Endothelial cell of umbilical vein (primary cell): ENCODE results near the gene CTRB2. TPM values are rescaled to one million over a fixed set of nuclear protein-coding genes. Genes with fewer than 3 reads are reported as not detected.

ENCODE experiments used
- BruUV-seq: library from RNA; stranded (reverse); fragments of 400-500 nt; replicated peaks from 2 replicates; lab custom pipeline; 2021; lab: Mats Ljungman, UMichigan
- CTCF ChIA-PET: fragments of 300-600, 350-600 bp; sonication (Branson Sonifier 250); formaldehyde crosslinking; loops from one replicate; lab custom pipeline; 2021; ENCODE audit warnings: antibody characterized with exemption, inconsistent platforms; lab: Charles Lee
- POLR2A ChIA-PET: fragments of 300-600, 350-600 bp; sonication (Branson Sonifier 250); formaldehyde crosslinking; loops from one replicate; lab custom pipeline; 2021; ENCODE audit warnings: antibody characterized with exemption, inconsistent platforms; lab: Charles Lee
- DNase-seq: peaks from one replicate; pipeline ENCODE4 v3.0.0-alpha.2; 2011; ENCODE audit warnings: low read depth, low spot score
- FAIRE-seq: peaks from 2 replicates; lab custom pipeline; 2011; peaks lifted over from hg19 to GRCh38; lab: Jason Lieb, UNC
- H2AFZ ChIP-seq: 2 replicates; pipeline ENCODE4 v1.6.0; 2012; ENCODE audit warnings: low read depth, low read length, control low read depth, inconsistent platforms
- H3K27ac ChIP-seq: 2 replicates; pipeline ENCODE4 v1.5.1; 2011; ENCODE audit warnings: low read depth, mild to moderate bottlenecking, control low read depth, low read length, moderate library complexity; ENCODE audit not compliant: insufficient read depth
- H3K27me3 ChIP-seq, 2 experiments: 2 replicates each; pipeline versions ENCODE4 v1.6.0 to v1.6.1; 2011; ENCODE audit warnings: low read length in 2 of 2, mixed read lengths in 1 of 2; ENCODE audit not compliant: control insufficient read depth in 2 of 2, insufficient read depth in 2 of 2
- H3K36me3 ChIP-seq, 2 experiments: 2 replicates in 1 of 2; 3 replicates in 1 of 2; pipeline ENCODE4 v1.5.1; 2011; ENCODE audit warnings: low read length in 2 of 2, mild to moderate bottlenecking in 1 of 2, moderate library complexity in 1 of 2; ENCODE audit not compliant: control insufficient read depth in 2 of 2, insufficient read depth in 2 of 2; ENCODE audit errors: extremely low read depth in 1 of 2
- H3K4me1 ChIP-seq: 3 replicates; pipeline ENCODE4 v1.5.1; 2011; ENCODE audit warnings: mild to moderate bottlenecking, low read length; ENCODE audit not compliant: control insufficient read depth, insufficient read depth; ENCODE audit errors: extremely low read depth
- H3K4me2 ChIP-seq: 2 replicates; pipeline ENCODE4 v1.6.1; 2011; ENCODE audit warnings: low read length, control low read depth, mixed read lengths; ENCODE audit not compliant: insufficient read depth
- H3K4me3 ChIP-seq, 3 experiments: fragments of 200-600 bp in 1 of 3; sonication (generic), shearing (Covaris generic) in 1 of 3; replicated peaks in 1 of 3; 2 replicates each; pipeline ENCODE4 v1.5.1; 2011 to 2016; ENCODE audit warnings: control low read depth in 3 of 3, low read length in 3 of 3, mild to moderate bottlenecking in 2 of 3, inconsistent platforms in 1 of 3, low read depth in 1 of 3, moderate library complexity in 1 of 3; ENCODE audit not compliant: insufficient read depth in 1 of 3
- H3K79me2 ChIP-seq: 2 replicates; pipeline ENCODE4 v1.6.0; 2012; ENCODE audit warnings: low read length, inconsistent platforms; ENCODE audit not compliant: control insufficient read depth, insufficient read depth
- H3K9ac ChIP-seq: replicated peaks from 2 replicates; pipeline ENCODE3; 2011; ENCODE audit warnings: low read length, control low read depth; ENCODE audit not compliant: insufficient read depth; ENCODE audit errors: extremely low read depth
- H3K9me1 ChIP-seq: replicated peaks from 3 replicates; pipeline ENCODE4 v1.6.0; 2011; ENCODE audit warnings: mild to moderate bottlenecking, low read length; ENCODE audit not compliant: control insufficient read depth, insufficient read depth; ENCODE audit errors: extremely low read depth
- H3K9me3 ChIP-seq: replicated peaks from 2 replicates; pipeline ENCODE4 v1.5.1; 2012; ENCODE audit warnings: low read length, inconsistent platforms; ENCODE audit not compliant: control insufficient read depth, insufficient read depth
- H4K20me1 ChIP-seq: replicated peaks from 2 replicates; pipeline ENCODE3; 2011; ENCODE audit warnings: mild to moderate bottlenecking, low read length; ENCODE audit not compliant: control insufficient read depth, insufficient read depth; ENCODE audit errors: extremely low read depth
- CTCF ChIP-seq, 2 donors: IDR thresholded peaks; 1 replicate in 1 of 2; 2 replicates in 1 of 2; pipeline ENCODE4 v1.5.1; 2011; ENCODE audit warnings: low read length in 2 of 2, mild to moderate bottlenecking in 2 of 2, moderate library complexity in 2 of 2, control low read depth in 1 of 2, inconsistent platforms in 1 of 2, low read depth in 1 of 2; ENCODE audit not compliant: insufficient read depth in 1 of 2; ENCODE audit errors: extremely low read depth in 1 of 2
- EZH2 ChIP-seq: IDR thresholded peaks from 2 replicates; pipeline ENCODE4 v1.6.1; 2012; ENCODE audit warnings: borderline replicate concordance, low read depth, mild to moderate bottlenecking, moderate library complexity, low read length, inconsistent platforms; ENCODE audit not compliant: severe bottlenecking
- FOS ChIP-seq: IDR thresholded peaks from 2 replicates; pipeline ENCODE4 v1.6.1; 2011; ENCODE audit warnings: mild to moderate bottlenecking, low read length, moderate library complexity, borderline replicate concordance; ENCODE audit not compliant: insufficient read depth
- GATA2 ChIP-seq: IDR thresholded peaks from 2 replicates; pipeline ENCODE4 v1.7.0; 2011; ENCODE audit warnings: low read depth, mild to moderate bottlenecking, moderate library complexity, mixed read lengths, low read length; ENCODE audit not compliant: insufficient read length, insufficient read depth
- JUN ChIP-seq: IDR thresholded peaks from 2 replicates; pipeline ENCODE4 v1.6.1; 2011; ENCODE audit warnings: borderline replicate concordance, low read depth; ENCODE audit not compliant: insufficient read length, insufficient read depth
- MAX ChIP-seq: IDR thresholded peaks from 2 replicates; pipeline ENCODE4 v1.6.1; 2011; ENCODE audit not compliant: insufficient read depth, insufficient read length
- MYC ChIP-seq: IDR thresholded peaks from one replicate; pipeline ENCODE4 v1.6.1; 2011; ENCODE audit warnings: mild to moderate bottlenecking, low read depth, low read length
- POLR2A ChIP-seq: IDR thresholded peaks from 2 replicates; pipeline ENCODE4 v1.6.1; 2012; ENCODE audit warnings: low read depth, mild to moderate bottlenecking, control low read depth, low read length
- POLR2AphosphoS5 ChIP-seq: IDR thresholded peaks from 2 replicates; pipeline ENCODE4 v1.6.1; 2012; ENCODE audit warnings: low read depth, mild to moderate bottlenecking, control low read depth, low read length, moderate library complexity; ENCODE audit not compliant: insufficient read depth
- dilution Hi-C: fragments of 300-500 bp; cut with MboI; formaldehyde crosslinking; loops from one replicate; pipeline ENCODE4 v1.15.0; 2019; ENCODE audit warnings: low sequenced_read_pairs; ENCODE audit not compliant: extremely low pct_ligation_motif_present
- intact Hi-C: fragments of 100-400 bp; cut with micrococcal nuclease; formaldehyde crosslinking; loops from one replicate; pipeline ENCODE4 v1.10.0; 2022
- polyA plus RNA-seq, 4 experiments: library from polyadenylated mRNA; depleted of rRNA in 3 of 4; stranded (reverse) in 3 of 4; unstranded in 1 of 4; fragments of >200 nt; gene quantifications; 2 replicates each; pipeline versions ENCODE4 v1.2.1 to v1.2.3, GENCODE V29; 2011 to 2012; ENCODE audit warnings: missing spikeins in 1 of 4
- total RNA-seq: library from RNA; stranded (reverse); gene quantifications from 2 replicates; pipeline ENCODE4 v1.2.3, GENCODE V29; 2021

The CTRB2 gene
- total and polyA plus RNA-seq, 2 donors (not counting 3 experiments of a cell fraction or from before 2014, with no cell fraction given), result not detected

- Histone ChIP-seq H3K4me2 (peak overlapping the region; percentile 38), H3K27me3 (no peaks in the 10 kb centered on the region), H3K9me3 (no peaks in the 10 kb centered on the region), H3K4me3 (no peak overlapping the region), H3K36me3 (peaks cover 0 to 3% of the 10 kb centered on the region in 2 experiments), H3K4me1 (peaks cover 80% of the 10 kb centered on the region), H4K20me1 (no peaks in the 10 kb centered on the region), H3K9me1 (no peaks in the 10 kb centered on the region), H3K27ac (peak overlapping the region; percentile 43), H2AFZ (no peak overlapping the region), H3K9ac (peak overlapping the region; percentile 64), H3K79me2 (peaks cover 92% of the 10 kb centered on the region)
- FAIRE-seq (no peak), DNase-seq (no peak)
- no TSS peak for BruUV-seq
- ChIA-PET POLR2A (interaction anchor here (0.6 kb wide), 1 partner anchor 140 kb away, joined by 3 read pairs; no protein-coding TSS in a partner anchor), CTCF (interaction anchor here (0.9 to 8.4 kb wide), 7 partner anchors 13 to 133 kb away, joined by 3 to 48 read pairs (median 5); no protein-coding TSS in a partner anchor)
- intact Hi-C loops (loop anchor here (5.0 kb wide), 1 partner anchor 210 kb away; the partner anchor contains the start of gene TMEM170A), dilution Hi-C loops (no loop called here)
- TF ChIP-seq MYC (no peak), EZH2 (no peak), POLR2AphosphoS5 (no peak), MAX (no peak), JUN (no peak), CTCF (IDR thresholded peaks at IDR 0.05; ENCODE audit: extremely low read depth in 1 of 2, insufficient read depth in 1 of 2, low read depth in 1 of 2, low read length in 2 of 2) (no peak), POLR2A (no peak), GATA2 (no peak), FOS (no peak)
These were observed 45.3 kb upstream of the CTRB2 start for GRCh38 chr16:75252049-75252864.
